Panc1 (cell line): ENCODE results near the gene POLR3B.
"Not testable (repeated sequence)": the region's sequence is repeated elsewhere in the genome, so short reads cannot be mapped to it uniquely, and the experiment has no call there.

Experiments
- CTCF ChIP-seq: fragments of 450-650 bp; IDR thresholded peaks from 2 replicates; pipeline ENCODE4 v1.5.1; 2017; ENCODE audit warnings: mild to moderate bottlenecking
- POLR2AphosphoS5 ChIP-seq: IDR thresholded peaks from 2 replicates; pipeline ENCODE4 v1.6.1; 2012; ENCODE audit warnings: mild to moderate bottlenecking, low read depth, low read length, moderate library complexity
- REST ChIP-seq, 2 experiments: IDR thresholded peaks; 2 replicates each; pipeline ENCODE4 v1.6.1; 2011 to 2012; ENCODE audit warnings: low read depth in 2 of 2, control low read depth in 1 of 2, low read length in 1 of 2, mild to moderate bottlenecking in 1 of 2, moderate library complexity in 1 of 2; ENCODE audit not compliant: insufficient read depth in 1 of 2
- TCF7L2 ChIP-seq: IDR thresholded peaks from 2 replicates; pipeline ENCODE4 v1.6.1; 2011; ENCODE audit warnings: mild to moderate bottlenecking, low read depth, low read length, inconsistent platforms

DNA sequence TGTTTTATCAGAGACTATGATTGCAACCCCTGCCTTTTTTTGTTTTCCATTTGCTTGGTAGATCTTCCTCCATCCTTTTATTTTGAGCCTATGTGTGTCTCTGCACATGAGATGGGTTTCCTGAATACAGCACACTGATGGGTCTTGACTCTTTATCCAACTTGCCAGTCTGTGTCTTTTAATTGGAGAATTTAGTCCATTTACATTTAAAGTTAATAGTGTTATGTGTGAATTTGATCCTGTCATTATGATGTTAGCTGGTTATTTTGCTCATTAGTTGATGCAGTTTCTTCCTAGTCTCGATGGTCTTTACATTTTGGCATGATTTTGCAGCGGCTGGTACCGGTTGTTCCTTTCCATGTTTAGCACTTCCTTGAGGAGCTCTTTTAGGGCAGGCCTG lies 118.1 kb downstream of the POLR3B start:
- TF ChIP-seq CTCF; POLR2AphosphoS5; REST (IDR thresholded peaks at IDR 0.05; ENCODE audit: insufficient read depth in 1 of 2, low read depth in 2 of 2, low read length in 1 of 2); TCF7L2: not testable (repeated sequence)
